Parathyroid adenoma (tissue), 2 donors: ENCODE measurements around the gene BMP7.

Source experiments
- H2AFZ ChIP-seq: fragments of 300-600 bp; sonication (generic); one replicate; pipeline ENCODE4 v1.7.0; 2017; ENCODE audit warnings: antibody characterized with exemption, mild to moderate bottlenecking
- H3K27ac ChIP-seq: fragments of 300-600 bp; sonication (generic); one replicate; pipeline ENCODE4 v1.7.0; 2017
- H3K27me3 ChIP-seq: fragments of 300-600 bp; sonication (generic); one replicate; pipeline ENCODE4 v1.7.0; 2017; ENCODE audit warnings: low read length; ENCODE audit not compliant: control insufficient read depth, insufficient read depth
- H3K36me3 ChIP-seq: fragments of 300-600 bp; sonication (generic); one replicate; pipeline ENCODE4 v1.7.0; 2017; ENCODE audit warnings: low read length; ENCODE audit not compliant: control insufficient read depth, insufficient read depth
- H3K4me1 ChIP-seq: fragments of 300-600 bp; sonication (generic); one replicate; pipeline ENCODE4 v1.7.0; 2017; ENCODE audit warnings: control low read depth
- H3K4me2 ChIP-seq: fragments of 300-600 bp; sonication (generic); one replicate; pipeline ENCODE4 v1.7.0; 2017; ENCODE audit warnings: low read length
- H3K4me3 ChIP-seq: fragments of 300-600 bp; sonication (generic); one replicate; pipeline ENCODE4 v1.7.0; 2017; ENCODE audit warnings: low read depth, low read length
- H3K79me2 ChIP-seq: fragments of 300-600 bp; sonication (generic); one replicate; pipeline ENCODE4 v1.7.0; 2017; ENCODE audit warnings: control low read depth
- H3K9ac ChIP-seq: fragments of 300-600 bp; sonication (generic); one replicate; pipeline ENCODE4 v1.7.0; 2017; ENCODE audit warnings: mild to moderate bottlenecking
- H3K9me3 ChIP-seq: fragments of 300-600 bp; sonication (generic); one replicate; pipeline ENCODE4 v1.7.0; 2017; ENCODE audit warnings: low read length; ENCODE audit not compliant: control insufficient read depth
- CTCF ChIP-seq: fragments of 300-600 bp; sonication (generic); IDR thresholded peaks from one replicate; pipeline ENCODE4 v1.7.0; 2017; ENCODE audit warnings: antibody characterized with exemption, mild to moderate bottlenecking
- donor health status: primary hyperparathyroidism.

Gene BMP7

GRCh38 chr20:57131601-57132391 lies 134.6 kb downstream of the BMP7 start:
- Histone ChIP-seq H2AFZ (no peak overlapping the region), H3K4me3 (no peak overlapping the region), H3K4me2 (no peak overlapping the region), H3K36me3 (no peaks in the 10 kb centered on the region), H3K79me2 (no peaks in the 10 kb centered on the region), H3K27ac (no peak overlapping the region), H3K9ac (no peak overlapping the region), H3K27me3 (no peaks in the 10 kb centered on the region), H3K9me3 (no peaks in the 10 kb centered on the region), H3K4me1 (no peaks in the 10 kb centered on the region)
- TF ChIP-seq CTCF = no peak

GRCh38 chr20:57131077-57131476 lies 135.4 kb downstream of the BMP7 start:
- Histone ChIP-seq H3K27ac (no peak overlapping the region), H3K79me2 (no peaks in the 10 kb centered on the region), H2AFZ (no peak overlapping the region), H3K36me3 (no peaks in the 10 kb centered on the region), H3K27me3 (no peaks in the 10 kb centered on the region), H3K4me2 (no peak overlapping the region), H3K4me3 (no peak overlapping the region), H3K9me3 (no peaks in the 10 kb centered on the region), H3K9ac (no peak overlapping the region), H3K4me1 (no peaks in the 10 kb centered on the region)
- no peak for TF ChIP-seq CTCF

GRCh38 chr20:57130160-57130772 lies 136.2 kb downstream of the BMP7 start:
- Histone ChIP-seq H3K36me3 (no peaks in the 10 kb centered on the region), H3K4me2 (no peak overlapping the region), H3K4me3 (no peak overlapping the region), H3K9ac (no peak overlapping the region), H3K9me3 (no peaks in the 10 kb centered on the region), H3K27me3 (no peaks in the 10 kb centered on the region), H3K27ac (no peak overlapping the region), H2AFZ (no peak overlapping the region), H3K79me2 (no peaks in the 10 kb centered on the region), H3K4me1 (no peaks in the 10 kb centered on the region)
- TF ChIP-seq CTCF = no peak

GRCh38 chr20:57129303-57129702 lies 137.1 kb downstream of the BMP7 start:
- Histone ChIP-seq H3K4me3 (no peak overlapping the region), H3K27ac (no peak overlapping the region), H2AFZ (no peak overlapping the region), H3K79me2 (no peaks in the 10 kb centered on the region), H3K4me2 (no peak overlapping the region), H3K27me3 (no peaks in the 10 kb centered on the region), H3K4me1 (no peaks in the 10 kb centered on the region), H3K9ac (no peak overlapping the region), H3K9me3 (no peaks in the 10 kb centered on the region), H3K36me3 (no peaks in the 10 kb centered on the region)
- TF ChIP-seq CTCF = no peak
